ENCODE data around the gene PLCXD3.
"Not testable (repeated sequence)": the region's sequence is repeated elsewhere in the genome, so short reads cannot be mapped to it uniquely, and the experiment has no call there.

Gene PLCXD3

DNA sequence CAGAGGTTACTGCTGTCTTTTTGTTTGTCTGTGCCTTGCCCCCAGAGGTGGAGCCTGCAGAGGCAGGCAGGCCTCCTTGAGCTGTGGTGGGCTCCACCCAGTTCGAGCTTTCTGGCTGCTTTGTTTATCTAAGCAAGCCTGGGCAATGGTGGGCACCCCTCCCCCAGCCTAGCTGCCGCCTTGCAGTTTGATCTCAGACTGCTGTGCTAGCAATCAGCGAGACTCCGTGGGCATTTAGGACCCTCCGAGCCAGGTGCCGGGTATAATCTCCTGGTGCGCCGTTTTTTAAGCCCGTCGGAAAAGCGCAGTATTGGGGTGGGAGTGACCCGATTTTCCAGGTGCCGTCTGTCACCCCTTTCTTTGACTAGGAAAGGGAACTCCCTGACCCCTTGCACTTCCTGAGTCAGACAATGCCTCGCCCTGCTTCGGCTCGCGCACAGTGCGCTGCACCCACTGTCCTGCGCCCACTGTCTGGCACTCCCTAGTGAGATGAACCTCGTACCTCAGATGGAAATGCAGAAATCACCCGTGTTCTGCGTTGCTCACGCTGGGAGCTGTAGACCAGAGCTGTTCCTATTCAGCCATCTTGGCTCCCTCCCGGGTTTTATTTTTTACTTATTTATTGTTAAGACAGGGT lies 16.8 kb downstream of the PLCXD3 start:
- DNase-seq (ENCODE audit: low read depth in 2 of 2): not testable (repeated sequence)

- no peak for DNase-seq (ENCODE audit: low read depth in 2 of 2)
These were observed 24.9 kb downstream of the PLCXD3 start for GRCh38 chr5:41485533-41485932.

GRCh38 chr5:41482715-41483114 lies 27.7 kb downstream of the PLCXD3 start:
- DNase-seq (ENCODE audit: low read depth in 2 of 2): no peak

DNA sequence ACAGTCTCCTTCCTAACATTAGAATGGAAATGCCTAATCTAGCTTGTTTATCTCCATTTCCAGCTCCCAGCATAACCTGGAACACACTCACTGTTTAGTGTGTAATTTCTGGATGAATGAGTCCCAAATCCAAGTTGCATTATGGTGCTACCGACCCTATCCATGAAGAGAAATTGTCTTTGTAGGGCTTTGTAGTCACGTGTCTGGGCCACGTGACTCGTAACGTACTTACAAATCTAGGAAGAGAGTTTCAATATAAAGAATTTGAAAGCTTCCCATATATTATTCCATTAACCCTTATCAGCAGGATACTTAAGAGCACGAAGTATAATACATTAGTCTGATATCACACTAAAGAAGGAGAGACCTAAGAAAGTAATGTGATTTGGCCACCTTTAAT lies 28.2 kb downstream of the PLCXD3 start:
- no peak for DNase-seq (ENCODE audit: low read depth in 2 of 2)

DNA sequence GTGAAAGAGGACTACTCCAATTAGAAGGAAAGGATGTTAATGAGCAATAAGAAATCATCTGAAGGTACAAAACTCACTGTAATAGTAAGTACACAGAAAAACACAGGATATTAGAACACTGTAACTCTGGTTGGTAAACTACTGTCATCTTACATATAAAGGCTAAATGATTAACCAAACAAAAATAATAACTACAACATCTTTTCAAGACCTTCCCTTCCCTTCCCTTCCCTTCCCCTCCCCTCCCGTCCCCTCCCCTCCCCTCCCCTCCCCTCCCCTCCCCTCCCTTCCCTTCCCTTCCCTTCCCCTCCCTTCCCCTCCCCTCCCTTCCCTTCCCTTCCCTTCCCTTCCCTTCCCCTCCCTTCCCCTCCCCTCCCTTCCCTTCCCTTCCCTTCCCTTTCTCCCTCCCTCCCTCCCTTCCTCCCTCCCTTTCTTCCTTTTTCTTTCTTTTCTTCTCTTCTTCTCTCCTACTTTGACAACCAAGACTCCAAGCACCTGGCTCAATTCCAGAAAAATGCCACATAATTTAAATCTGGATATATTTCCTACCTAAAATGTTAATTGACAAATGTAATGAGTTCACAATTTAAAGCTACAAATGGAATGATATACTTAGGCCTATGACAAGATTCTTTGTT lies 38.7 kb downstream of the PLCXD3 start:
- DNase-seq (ENCODE audit: low read depth in 2 of 2): not testable (repeated sequence)

- DNase-seq (ENCODE audit: low read depth in 2 of 2): no peak
These were observed 44.8 kb downstream of the PLCXD3 start for GRCh38 chr5:41465493-41466171.

- DNase-seq (ENCODE audit: low read depth in 2 of 2): no peak
These were observed 50.8 kb downstream of the PLCXD3 start for GRCh38 chr5:41459557-41459956.

DNA sequence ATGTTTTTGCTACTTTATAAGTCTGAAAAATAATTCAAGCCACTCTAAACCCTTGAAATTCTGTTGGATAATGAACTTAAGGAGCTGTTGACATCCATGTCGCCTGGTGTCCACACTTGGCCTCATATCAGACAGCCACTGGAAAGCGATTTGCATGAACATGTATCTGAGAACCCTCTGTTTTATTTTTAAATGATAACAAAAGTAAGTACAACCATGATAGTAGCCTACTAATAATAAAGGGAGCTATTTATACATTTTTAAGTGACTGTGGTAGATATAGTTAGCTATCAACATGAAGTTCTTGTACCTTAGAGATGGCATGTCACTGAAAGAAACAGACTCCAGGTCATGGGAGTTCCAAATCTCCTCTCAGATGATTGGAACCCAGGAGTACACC lies 53.3 kb downstream of the PLCXD3 start:
- DNase-seq (ENCODE audit: low read depth in 2 of 2): no peak

DNA sequence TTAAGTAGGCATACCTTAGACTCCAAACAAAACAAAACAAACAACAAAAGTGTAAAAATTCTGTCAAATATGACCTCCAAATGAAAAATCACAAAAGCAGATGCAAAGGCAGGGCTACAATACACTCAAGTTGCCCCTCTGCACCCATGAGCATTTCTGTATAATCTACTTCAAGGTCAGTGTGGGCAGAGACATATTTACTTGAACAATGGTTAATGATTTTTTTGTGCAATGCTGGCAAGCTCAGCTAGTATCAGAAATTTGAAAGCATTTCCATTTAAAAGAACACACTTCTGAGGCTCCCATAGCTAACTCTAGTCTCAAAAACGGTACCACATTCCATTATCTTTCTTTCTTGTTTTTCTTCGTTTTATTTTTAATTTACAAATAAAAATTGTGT lies 57.9 kb downstream of the PLCXD3 start:
- no peak for DNase-seq (ENCODE audit: low read depth in 2 of 2)

DNA sequence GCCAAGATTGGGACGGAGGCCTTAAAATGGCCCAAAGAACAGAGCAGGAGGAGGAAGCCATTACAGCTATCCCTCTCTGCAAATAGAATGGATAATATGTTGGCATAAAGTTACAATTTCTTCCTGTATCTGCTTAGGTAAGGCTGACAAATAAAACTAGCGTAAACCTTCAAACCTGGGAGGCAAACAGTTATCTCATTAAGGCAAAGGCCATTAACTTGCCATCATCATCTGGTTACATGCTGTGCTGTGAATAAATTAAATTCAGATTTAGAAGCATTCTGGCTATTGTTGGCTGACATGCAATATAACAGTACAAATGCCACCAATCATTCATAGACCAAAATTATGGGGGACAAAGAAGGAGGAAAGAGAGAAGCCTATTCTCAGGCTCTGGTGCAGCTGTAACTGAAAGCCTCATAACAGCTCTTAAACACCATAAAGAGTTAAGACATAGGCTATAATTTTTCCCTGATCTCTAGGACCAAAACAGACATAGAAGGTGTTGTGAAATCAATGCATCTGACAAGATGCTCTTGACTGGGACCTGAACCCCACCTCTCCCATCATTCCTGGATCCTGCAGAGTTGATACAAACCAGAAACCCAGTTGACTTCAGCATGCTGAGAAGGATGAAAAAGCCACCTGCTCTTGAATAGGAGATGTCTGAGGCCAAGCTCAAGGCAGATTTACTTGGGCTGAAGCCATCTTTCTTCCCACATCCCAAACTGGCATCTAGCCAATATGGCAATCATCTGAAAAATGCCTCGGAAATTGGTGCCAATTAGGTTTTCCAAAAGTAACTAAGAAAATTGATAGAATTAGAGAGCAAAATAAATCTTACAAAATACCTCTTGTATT lies 62.5 kb downstream of the PLCXD3 start:
- DNase-seq (ENCODE audit: low read depth in 2 of 2): no peak

- DNase-seq (ENCODE audit: low read depth in 2 of 2): no peak
These were observed 64.4 kb downstream of the PLCXD3 start for GRCh38 chr5:41445937-41446563.

GRCh38 chr5:41435276-41435675 lies 75.1 kb downstream of the PLCXD3 start:
- DNase-seq (ENCODE audit: low read depth in 2 of 2): no peak

DNA sequence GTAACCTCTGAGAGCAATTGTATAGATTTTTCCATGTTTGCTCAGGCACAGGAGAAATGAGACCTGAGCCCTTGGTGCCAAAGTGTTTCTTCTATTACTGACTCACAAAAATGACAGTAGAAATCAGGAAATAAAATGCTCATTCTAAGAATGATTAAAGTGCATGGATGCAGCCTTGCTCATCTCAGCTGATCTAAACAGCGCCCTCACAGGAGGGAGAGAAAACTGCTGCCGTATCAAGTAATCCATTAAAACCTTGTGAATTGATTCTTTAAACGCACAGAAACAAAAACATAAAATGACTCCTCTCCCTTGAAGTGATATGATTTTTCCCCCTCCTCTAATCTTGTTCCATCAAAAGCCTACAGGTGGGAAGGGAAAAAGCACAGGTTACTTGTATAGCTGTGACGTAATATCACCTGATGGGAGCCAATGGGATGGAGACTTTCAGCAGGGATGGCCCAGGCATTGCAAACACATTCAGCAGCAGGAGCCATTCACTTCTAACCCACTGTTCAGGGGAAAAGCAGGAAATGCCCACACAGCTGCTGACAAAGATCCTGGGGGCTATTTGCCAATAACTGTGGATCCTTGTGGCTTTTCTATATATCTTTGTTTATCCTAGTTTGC lies 76.7 kb downstream of the PLCXD3 start:
- DNase-seq (ENCODE audit: low read depth in 2 of 2): no peak

DNA sequence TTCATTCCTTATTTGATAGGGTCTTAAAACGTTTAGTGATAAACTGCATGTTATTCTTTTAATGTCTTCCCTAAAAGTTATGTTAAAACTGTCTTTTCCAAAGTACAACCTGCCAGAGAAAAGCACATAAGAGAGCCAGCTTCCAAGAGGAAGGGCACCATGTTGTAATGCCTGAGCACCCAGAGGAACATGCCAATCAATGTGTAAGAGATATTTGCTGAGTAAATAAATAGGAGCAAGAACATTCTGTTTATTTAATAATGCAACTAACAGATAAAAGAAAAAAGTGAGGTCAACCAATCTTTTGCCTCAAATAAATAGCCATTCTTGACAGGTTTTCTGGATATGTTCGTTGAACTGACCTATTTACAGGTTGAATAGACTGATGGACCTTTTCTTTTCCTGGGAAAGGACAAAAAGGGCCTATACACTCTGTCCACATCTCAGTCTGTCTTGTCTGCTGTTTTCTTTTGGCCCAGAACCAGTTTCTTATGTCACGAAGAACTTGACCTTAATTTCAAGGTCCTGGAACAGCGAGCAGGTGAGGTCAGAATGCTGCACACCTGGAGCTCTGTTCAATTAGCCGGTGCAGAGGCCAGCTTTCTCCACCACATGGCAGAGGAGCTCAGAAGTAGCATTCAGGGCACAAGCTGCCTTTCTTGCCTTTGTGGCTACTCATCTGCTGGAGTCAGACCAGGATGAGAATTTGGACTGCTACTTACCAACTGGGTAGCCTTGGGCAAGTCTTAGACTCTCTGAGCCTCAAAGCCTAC lies 77.7 kb downstream of the PLCXD3 start:
- no peak for DNase-seq (ENCODE audit: low read depth in 2 of 2)

DNA sequence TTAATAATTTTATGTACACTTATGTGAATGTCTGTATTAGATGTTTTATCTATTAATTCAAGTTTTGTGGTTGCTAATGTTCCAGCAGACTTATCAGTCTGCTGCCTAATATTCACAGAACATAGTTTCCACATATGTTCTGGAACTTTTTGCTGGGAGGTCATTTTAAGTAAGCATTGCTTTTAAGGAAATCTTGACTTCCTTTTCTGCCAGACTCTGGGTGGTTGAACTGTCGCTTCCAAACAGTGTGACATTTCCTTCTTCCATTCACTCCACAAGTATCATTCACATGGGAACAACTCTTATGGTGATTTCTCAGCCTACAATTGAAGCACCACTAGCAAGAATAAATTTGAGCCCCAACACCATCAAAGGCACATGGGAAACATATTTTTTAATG lies 82.9 kb downstream of the PLCXD3 start:
- DNase-seq (ENCODE audit: low read depth in 2 of 2): no peak

DNA sequence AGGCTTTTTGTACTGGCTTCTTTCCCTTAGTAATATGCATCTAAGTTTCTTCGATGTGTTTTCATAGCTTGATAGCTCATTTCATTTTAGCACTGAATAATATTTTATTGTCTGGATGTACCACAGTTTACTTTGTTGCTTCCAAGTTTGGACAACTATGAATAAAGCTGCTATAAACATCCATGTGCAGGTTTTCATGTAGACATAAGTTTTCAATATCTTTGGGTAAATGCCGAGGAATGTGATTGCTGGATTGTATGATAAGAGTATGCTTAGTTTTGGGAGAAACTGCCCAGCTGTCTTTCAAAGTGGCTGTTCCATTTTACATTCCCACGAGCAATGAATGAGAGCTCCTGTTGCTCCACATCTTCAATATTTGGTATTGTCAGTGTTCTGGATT lies 84.7 kb downstream of the PLCXD3 start:
- no peak for DNase-seq (ENCODE audit: low read depth in 2 of 2)

DNA sequence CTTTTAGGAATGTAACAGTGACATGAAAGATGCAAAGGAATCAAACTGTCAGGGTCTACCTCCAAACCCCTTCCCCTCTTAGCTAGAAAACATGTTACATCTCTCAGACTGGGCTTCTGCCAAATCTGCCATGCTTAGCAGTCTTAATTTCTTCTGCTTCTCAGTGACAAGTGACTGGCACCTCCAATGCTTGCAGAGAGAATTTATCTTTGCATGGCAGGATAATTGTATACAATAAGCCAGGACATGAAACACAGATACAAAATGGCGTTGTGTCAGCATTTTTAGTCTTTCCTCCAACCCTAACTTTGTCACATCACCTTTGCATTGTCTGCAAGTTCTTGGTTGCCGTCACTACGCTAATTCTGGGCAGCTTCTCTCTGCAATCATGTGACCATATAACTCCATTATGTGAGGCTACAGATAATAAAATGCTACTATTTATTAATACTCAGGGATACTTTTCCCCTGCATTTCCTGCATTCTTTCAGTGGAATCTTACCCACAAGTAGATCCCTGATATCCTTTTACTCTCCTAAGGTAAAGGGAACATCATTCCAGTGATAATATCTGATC lies 89.8 kb downstream of the PLCXD3 start:
- no peak for DNase-seq (ENCODE audit: low read depth in 2 of 2)

DNA sequence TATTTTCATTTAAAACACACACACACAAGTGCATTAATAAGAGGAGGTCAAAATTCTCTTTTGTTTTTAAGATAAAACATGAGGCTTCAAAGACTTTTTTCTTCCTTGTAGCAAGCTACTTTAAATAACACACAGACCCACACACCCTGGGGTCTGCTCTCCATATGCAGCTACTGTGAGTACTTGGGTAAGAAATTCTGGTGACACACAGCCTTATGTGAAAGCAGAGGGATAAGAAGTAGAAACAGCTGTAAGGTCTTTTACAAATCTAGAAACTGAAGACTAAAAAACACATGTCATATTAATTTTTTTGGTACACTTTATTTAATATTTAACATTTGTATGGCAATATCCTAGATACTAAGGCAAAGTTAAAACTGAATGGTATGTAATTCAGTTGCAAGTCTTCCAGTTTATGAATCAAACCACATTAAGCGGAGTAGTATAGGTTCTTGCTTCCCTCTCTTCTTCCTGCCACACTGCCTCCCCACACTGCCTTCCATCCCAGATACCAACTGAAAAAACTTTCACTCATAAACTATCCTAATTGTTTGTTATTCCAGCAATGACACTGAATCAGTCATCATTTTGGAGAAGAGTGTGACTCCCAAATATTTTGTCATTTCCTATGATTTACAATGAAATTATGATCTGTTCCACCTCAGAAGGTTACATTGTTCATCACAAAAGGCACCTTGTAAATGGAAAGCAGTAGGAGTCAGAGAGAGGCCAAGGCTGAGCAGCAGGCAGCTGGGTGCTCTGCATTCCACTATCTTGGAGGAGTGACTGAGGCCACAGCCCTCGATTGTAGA lies 92.0 kb downstream of the PLCXD3 start:
- no peak for DNase-seq (ENCODE audit: low read depth in 2 of 2)

DNA sequence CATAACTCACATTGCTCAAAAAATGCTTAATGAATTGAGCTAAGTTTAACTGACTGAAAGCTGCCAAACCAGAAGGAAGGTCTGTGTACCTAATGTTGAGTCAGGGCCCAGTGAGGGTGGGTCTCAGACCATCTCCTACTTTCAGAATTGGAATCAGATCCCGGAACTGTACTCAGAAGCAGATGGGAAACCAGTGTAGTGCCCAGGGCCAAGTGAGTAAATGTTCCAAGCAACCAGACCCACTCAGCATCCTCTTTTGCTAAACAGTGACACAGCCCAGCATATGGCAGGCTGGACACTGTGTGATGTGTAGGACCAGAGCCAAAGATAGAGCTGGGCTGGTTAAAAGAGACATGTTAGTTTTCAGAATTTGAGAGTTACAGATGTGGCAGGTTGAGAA lies 94.1 kb downstream of the PLCXD3 start:
- no peak for DNase-seq (ENCODE audit: low read depth in 2 of 2)

All from stimulated activated CD8-positive, alpha-beta memory T cell treated with anti-CD3 and anti-CD28 coated beads, Interleukin-2, amount 100 ng/mL, for 1 hour (primary cell).